Psoas muscle (tissue), 8 donors: ENCODE measurements around the gene NHLRC2. TPM values are rescaled to one million over a fixed set of nuclear protein-coding genes. Genes with fewer than 3 reads are reported as not detected.

ENCODE experiments used
- ATAC-seq, 4 donors: fragments of 200-7000 bp; cut with Tn5 transposase; one replicate each; pipeline ENCODE4 v1.9.1; 2020; ENCODE audit warnings: moderate library complexity in 3 of 4, mild to moderate bottlenecking in 2 of 4
- DNase-seq, 2 donors: peaks; one replicate each; pipeline ENCODE4 v3.0.0-alpha.2; 2020
- H3K27ac ChIP-seq: fragments of 200-600 bp; one replicate; pipeline ENCODE4 v1.8.0; 2022
- H3K27me3 ChIP-seq, 3 donors: fragments of 200-600 bp in 1 of 3; one replicate each; pipeline versions ENCODE4 v1.6.1 to v1.8.0; 2013 to 2022; ENCODE audit warnings: low read length in 2 of 3, mild to moderate bottlenecking in 2 of 3, moderate library complexity in 1 of 3; ENCODE audit not compliant: insufficient read depth in 3 of 3
- H3K36me3 ChIP-seq, 2 donors: fragments of 200-600 bp in 1 of 2; one replicate each; pipeline versions ENCODE4 v1.6.1 to v1.8.0; 2013 to 2022; ENCODE audit warnings: low read depth in 1 of 2, mild to moderate bottlenecking in 1 of 2, moderate library complexity in 1 of 2; ENCODE audit not compliant: insufficient read depth in 1 of 2
- H3K4me1 ChIP-seq: fragments of 200-600 bp; one replicate; pipeline ENCODE4 v1.8.0; 2022
- H3K4me3 ChIP-seq: fragments of 200-600 bp; one replicate; pipeline ENCODE4 v1.8.0; 2022; ENCODE audit warnings: mild to moderate bottlenecking
- H3K9me3 ChIP-seq: fragments of 200-600 bp; one replicate; pipeline ENCODE4 v1.8.0; 2022
- WGBS, 3 donors: extraction: QIAGEN DNeasy Blood & Tissue Kit; methylation state at CpG; one replicate each; pipeline versions ENCODE4 v1.1.6 to v1.1.7; 2013; 5-methylcytosine and 5-hydroxymethylcytosine counted together
- intact Hi-C, 2 donors: fragments of 100-400 bp; cut with DNase I; formaldehyde crosslinking; loops; one replicate each; pipeline versions ENCODE4 v1.11.0 to v1.14.2; 2022
- polyA plus RNA-seq, 3 donors: library from polyadenylated mRNA; stranded (reverse); fragments of 200-250 nt; gene quantifications; one replicate each; pipeline ENCODE4 v1.2.3, GENCODE V29; 2013
- total RNA-seq, 4 donors: library from RNA; stranded (reverse); fragmentation: NEBNext Ultra II Directional in 2 of 4; extraction: Animal tissue kit (Norgen Biotek cat#: 25700) in 2 of 4; gene quantifications; one replicate each; pipeline versions ENCODE4 v1.2.1 to v1.2.4, GENCODE V29; 2021 to 2023
- TF ChIP-seq, protein P1 (sequence below): fragments of 200-600 bp; IDR thresholded peaks from one replicate; pipeline ENCODE4 v1.8.0; 2022; ENCODE audit warnings: antibody characterized with exemption
- donor health status: healthy with polysubstance abuse.
- donor health status: DM: no; HTN: no; CAD: no; lungs with moderate emphysema.
- donor health status: Bipolar disorder and iron deficiency.
- donor health status: healthy.
- donor health status: DM: yes; HTN: yes; CAD: no.
- donor health status: DM: no; HTN: no; CAD: no.
- donor health status: DM: no; HTN: no; CAD: no.
- donor health status: DM: yes; HTN: yes; CAD: no.

The NHLRC2 gene
- total and polyA plus RNA-seq, 7 donors, result 3.8 to 30.0 (median 24.6) TPM

DNA sequence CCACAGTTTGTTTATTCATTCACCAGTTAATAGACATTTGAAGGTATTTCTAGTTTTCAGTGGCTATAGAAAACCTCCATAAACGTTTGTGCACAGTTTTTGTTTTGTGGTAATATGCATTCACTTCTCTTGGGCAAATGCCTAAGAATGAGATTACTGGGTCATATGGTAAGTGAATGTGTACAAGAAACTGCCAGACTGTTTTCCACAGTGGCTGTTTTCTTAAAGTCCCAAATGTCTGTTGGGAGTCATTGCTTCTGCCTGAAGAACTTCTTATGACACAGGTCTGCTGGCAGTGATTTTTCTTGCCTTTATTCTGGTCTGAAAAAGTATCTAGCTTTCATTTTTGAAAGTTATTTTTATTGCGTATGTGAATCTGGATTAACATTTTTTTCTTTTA lies 35.5 kb downstream of the NHLRC2 start:
- Histone ChIP-seq H3K4me3 (no peak overlapping the region), H3K4me1 (peaks cover 4% of the 10 kb centered on the region), H3K27ac (no peak overlapping the region), H3K27me3 (no peaks in the 10 kb centered on the region), H3K36me3 (peaks cover 0 to 30% of the 10 kb centered on the region in 2 donors), H3K9me3 (no peaks in the 10 kb centered on the region)
- TF ChIP-seq, protein P1, sequence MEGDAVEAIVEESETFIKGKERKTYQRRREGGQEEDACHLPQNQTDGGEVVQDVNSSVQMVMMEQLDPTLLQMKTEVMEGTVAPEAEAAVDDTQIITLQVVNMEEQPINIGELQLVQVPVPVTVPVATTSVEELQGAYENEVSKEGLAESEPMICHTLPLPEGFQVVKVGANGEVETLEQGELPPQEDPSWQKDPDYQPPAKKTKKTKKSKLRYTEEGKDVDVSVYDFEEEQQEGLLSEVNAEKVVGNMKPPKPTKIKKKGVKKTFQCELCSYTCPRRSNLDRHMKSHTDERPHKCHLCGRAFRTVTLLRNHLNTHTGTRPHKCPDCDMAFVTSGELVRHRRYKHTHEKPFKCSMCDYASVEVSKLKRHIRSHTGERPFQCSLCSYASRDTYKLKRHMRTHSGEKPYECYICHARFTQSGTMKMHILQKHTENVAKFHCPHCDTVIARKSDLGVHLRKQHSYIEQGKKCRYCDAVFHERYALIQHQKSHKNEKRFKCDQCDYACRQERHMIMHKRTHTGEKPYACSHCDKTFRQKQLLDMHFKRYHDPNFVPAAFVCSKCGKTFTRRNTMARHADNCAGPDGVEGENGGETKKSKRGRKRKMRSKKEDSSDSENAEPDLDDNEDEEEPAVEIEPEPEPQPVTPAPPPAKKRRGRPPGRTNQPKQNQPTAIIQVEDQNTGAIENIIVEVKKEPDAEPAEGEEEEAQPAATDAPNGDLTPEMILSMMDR, result no peak
- intact Hi-C loops, result no loop called here
- DNase-seq, result no peak
- no peak for ATAC-seq
- WGBS, 3 donors, result 74 to 85% (median 78%) methylated on average over 2 of the region's 2 CpGs

DNA sequence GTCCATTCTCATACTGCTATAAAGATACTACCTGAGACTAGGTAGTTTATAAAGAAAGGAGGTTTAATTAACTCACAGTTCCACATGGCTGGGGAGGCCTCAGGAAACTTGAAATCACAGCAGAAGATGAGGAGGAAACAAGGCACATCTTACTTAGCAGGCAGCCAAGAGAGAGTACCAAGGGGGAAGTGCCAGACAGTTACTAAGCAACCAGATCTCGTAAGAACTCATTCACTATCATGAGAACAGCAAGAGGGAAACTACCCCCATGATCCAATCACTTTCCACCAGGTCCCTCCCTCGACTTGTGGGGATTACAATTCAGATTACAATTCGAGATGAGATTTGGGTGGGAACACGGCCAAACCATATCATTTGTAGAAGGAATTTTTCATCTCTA lies 36.3 kb downstream of the NHLRC2 start:
- Histone ChIP-seq H3K27me3 (no peaks in the 10 kb centered on the region), H3K27ac (no peak overlapping the region), H3K4me1 (peaks cover 4% of the 10 kb centered on the region), H3K9me3 (no peaks in the 10 kb centered on the region), H3K4me3 (no peak overlapping the region), H3K36me3 (peaks cover 0 to 22% of the 10 kb centered on the region in 2 donors)
- intact Hi-C loops, result no loop called here
- 76 to 85% (median 81%) methylated on average over 4 of the region's 4 CpGs for WGBS, 3 donors
- DNase-seq (no peak), ATAC-seq (no peak)
- TF ChIP-seq, protein P1, result no peak

DNA sequence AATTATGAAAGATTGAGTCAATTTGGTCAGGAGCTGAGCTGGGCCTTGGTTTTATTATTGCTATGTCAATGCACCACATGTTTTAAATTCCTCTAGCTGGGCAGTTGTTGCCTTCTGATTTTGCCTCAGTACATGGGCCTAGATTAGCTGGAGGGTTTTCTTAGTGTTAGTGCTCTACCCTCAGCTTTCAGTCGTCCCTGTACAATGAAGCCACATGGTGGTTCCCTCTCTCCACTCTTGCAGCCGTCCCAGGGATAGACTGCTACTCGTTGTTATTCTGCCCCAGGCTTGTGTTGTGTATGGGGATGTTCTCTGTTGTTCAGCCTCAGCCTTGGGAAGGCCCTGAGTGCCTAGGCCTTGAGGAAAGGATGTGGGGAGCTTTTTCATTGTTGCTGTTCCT lies 37.0 kb downstream of the NHLRC2 start:
- no peak overlapping the region for H3K27ac ChIP-seq

DNA sequence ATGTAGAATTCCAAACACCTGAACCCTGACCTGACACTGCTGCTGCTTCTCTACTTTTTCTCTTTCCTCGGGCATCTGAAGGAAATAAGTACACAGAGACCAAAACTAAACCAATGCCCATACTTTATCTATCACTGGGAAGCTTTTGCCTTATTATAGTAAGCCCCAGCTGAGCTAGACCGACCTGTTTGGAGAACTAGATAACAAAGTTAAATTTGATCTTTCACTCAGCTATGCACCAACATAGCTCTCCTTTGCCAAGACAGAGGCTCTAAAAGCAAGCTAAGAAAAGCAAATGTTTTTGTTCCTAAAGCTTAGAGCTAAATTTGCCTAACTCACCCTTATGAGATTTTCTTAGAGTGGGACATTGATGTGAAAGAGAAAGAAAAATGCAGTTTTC lies 39.1 kb downstream of the NHLRC2 start:
- H3K9me3 ChIP-seq, result no peaks in the 10 kb centered on the region
- H3K27me3 ChIP-seq, result no peaks in the 10 kb centered on the region
- 57 to 69% (median 65%) methylated on average over 2 of the region's 2 CpGs for WGBS, 3 donors
- DNase-seq (no peak), ATAC-seq (no peak)
- no peak overlapping the region for H3K27ac ChIP-seq
- H3K4me3 ChIP-seq, result no peak overlapping the region
- peaks cover 4% of the 10 kb centered on the region for H3K4me1 ChIP-seq
- H3K36me3 ChIP-seq, result peaks cover 0 to 11% of the 10 kb centered on the region in 2 donors
- intact Hi-C loops, result no loop called here
- TF ChIP-seq, protein P1, result no peak

More for the DNA sequence above, 37.0 kb downstream of the NHLRC2 start:
- Histone ChIP-seq H3K27me3 (no peaks in the 10 kb centered on the region), H3K9me3 (no peaks in the 10 kb centered on the region), H3K36me3 (peaks cover 0 to 16% of the 10 kb centered on the region in 2 donors), H3K4me3 (no peak overlapping the region), H3K4me1 (peaks cover 4% of the 10 kb centered on the region)
- intact Hi-C loops, result no loop called here
- WGBS, 3 donors, result 63 to 69% (median 63%) methylated on average over 3 of the region's 3 CpGs
- no peak for ATAC-seq
- DNase-seq, result no peak
- TF ChIP-seq, protein P1, result no peak

DNA sequence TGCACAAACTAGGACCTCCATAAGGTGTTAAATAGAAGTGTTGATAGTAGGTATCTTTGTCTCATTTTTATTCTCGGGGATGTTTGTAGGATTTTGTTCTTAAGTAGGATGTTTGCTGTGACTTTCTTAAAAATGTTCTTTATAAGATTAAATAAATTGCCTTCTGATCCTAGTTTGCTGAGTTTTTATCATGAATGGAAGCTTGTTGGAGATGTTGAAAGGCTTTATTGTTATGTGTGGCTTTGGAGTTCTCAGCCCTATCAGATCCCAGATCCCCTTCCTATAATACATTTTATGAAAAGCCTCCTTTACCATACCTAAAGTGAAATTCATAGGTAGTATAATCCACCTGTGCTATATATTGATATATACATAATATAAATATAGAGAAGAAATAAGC lies 40.1 kb downstream of the NHLRC2 start:
- ATAC-seq (no peak), DNase-seq (no peak)
- Histone ChIP-seq H3K4me1 (peaks cover 4% of the 10 kb centered on the region), H3K36me3 (peaks cover 0 to 18% of the 10 kb centered on the region in 2 donors), H3K9me3 (no peaks in the 10 kb centered on the region), H3K27ac (no peak overlapping the region), H3K27me3 (no peaks in the 10 kb centered on the region), H3K4me3 (no peak overlapping the region)
- 93 to 100% (median 93%) methylated on average over 1 of the region's 1 CpG for WGBS, 3 donors
- TF ChIP-seq, protein P1, result no peak
- intact Hi-C loops, result no loop called here
